SK-N-DZ (cell line): ENCODE measurements around the gene CLCN2.
A peak's percentile ranks its signal among the peaks of the same experiment; 100 is the strongest.

Experiments
- DNase-seq: peaks from one replicate; pipeline ENCODE4 v3.0.0-alpha.2; 2015; ENCODE audit warnings: low spot score

Gene CLCN2

GRCh38 chr3:184381261-184382224 is 20.1 kb upstream of the CLCN2 start:
- no peak for DNase-seq

- DNase-seq: no peak
These were observed 19.3 kb upstream of the CLCN2 start for GRCh38 chr3:184380627-184381260.

GRCh38 chr3:184380185-184380626 is 18.8 kb upstream of the CLCN2 start:
- no peak for DNase-seq

GRCh38 chr3:184379358-184380184 is 18.2 kb upstream of the CLCN2 start, which contains the start of gene CHRD:
Gene CHRD (plus strand): TSS chr3:184380054. CDS start chr3:184380319, 265 bp downstream.
- DNase-seq: no peak

GRCh38 chr3:184378651-184379357 is 17.4 kb upstream of the CLCN2 start:
- no peak for DNase-seq

GRCh38 chr3:184377882-184378445 is 16.6 kb upstream of the CLCN2 start, which contains the start of gene THPO:
Gene THPO (minus strand): TSS chr3:184378207. CDS start chr3:184376259, 1,948 bp downstream.
- DNase-seq: peak; percentile 86

- no peak for DNase-seq
These were observed 16.0 kb upstream of the CLCN2 start for GRCh38 chr3:184377374-184377773.

GRCh38 chr3:184375747-184376461 is 14.5 kb upstream of the CLCN2 start:
- DNase-seq: no peak

GRCh38 chr3:184373422-184373821 is 12.0 kb upstream of the CLCN2 start:
- no peak for DNase-seq

GRCh38 chr3:184372911-184373310 is 11.5 kb upstream of the CLCN2 start:
- DNase-seq: no peak

- no peak for DNase-seq
These were observed 11.0 kb upstream of the CLCN2 start for GRCh38 chr3:184372296-184372821.

GRCh38 chr3:184371570-184372018 is 10.2 kb upstream of the CLCN2 start:
- peak; percentile 85 for DNase-seq

GRCh38 chr3:184368586-184369183 is 7.3 kb upstream of the CLCN2 start:
- DNase-seq: no peak

- DNase-seq: no peak
These were observed 6.7 kb upstream of the CLCN2 start for GRCh38 chr3:184368116-184368515.

GRCh38 chr3:184366619-184367289 is 5.3 kb upstream of the CLCN2 start:
- no peak for DNase-seq

GRCh38 chr3:184362668-184363546 is 1.5 kb upstream of the CLCN2 start:
- DNase-seq: peak; percentile 99

- peak; percentile 54 for DNase-seq
These were observed 695 bp upstream of the CLCN2 start for GRCh38 chr3:184361932-184362667.
